Stimulated activated naive CD4-positive, alpha-beta T cell (primary cell): ENCODE results near the gene RBM19.

Experiments
- DNase-seq, 6 experiments: peaks; one replicate each; lab custom pipeline; 2025; lab: John Stamatoyannopoulos, UW

The RBM19 gene

GRCh38 chr12:113880326-113880725, 85.8 kb downstream of the RBM19 start:
- no peak for DNase-seq

- no peak for DNase-seq
Measured at GRCh38 chr12:113879658-113880057, 86.5 kb downstream of the RBM19 start.

GRCh38 chr12:113877607-113878006, 88.5 kb downstream of the RBM19 start:
- DNase-seq = no peak

GRCh38 chr12:113876160-113876559, 90.0 kb downstream of the RBM19 start:
- DNase-seq = no peak

- no peak for DNase-seq
Measured at GRCh38 chr12:113875691-113876090, 90.4 kb downstream of the RBM19 start.

- DNase-seq = no peak
Measured at GRCh38 chr12:113874999-113875561, 91.0 kb downstream of the RBM19 start.

GRCh38 chr12:113874326-113874725, 91.8 kb downstream of the RBM19 start:
- DNase-seq = no peak

GRCh38 chr12:113873740-113874139, 92.4 kb downstream of the RBM19 start:
- DNase-seq = no peak

- DNase-seq = no peak
Measured at GRCh38 chr12:113870890-113871289, 95.2 kb downstream of the RBM19 start.

- no peak for DNase-seq
Measured at GRCh38 chr12:113870035-113870434, 96.1 kb downstream of the RBM19 start.

- no peak for DNase-seq
Measured at GRCh38 chr12:113868365-113868764, 97.8 kb downstream of the RBM19 start.

GRCh38 chr12:113867258-113867657, 98.9 kb downstream of the RBM19 start:
- no peak for DNase-seq

GRCh38 chr12:113866496-113866895, 99.6 kb downstream of the RBM19 start:
- no peak for DNase-seq

GRCh38 chr12:113863455-113863845, 102.7 kb downstream of the RBM19 start:
- no peak for DNase-seq

- no peak for DNase-seq
Measured at GRCh38 chr12:113862590-113863454, 103.3 kb downstream of the RBM19 start.

- DNase-seq = no peak
Measured at GRCh38 chr12:113861708-113862312, 104.3 kb downstream of the RBM19 start.

- no peak for DNase-seq
Measured at GRCh38 chr12:113860950-113861349, 105.2 kb downstream of the RBM19 start.

- no peak for DNase-seq
Measured at GRCh38 chr12:113860059-113860820, 105.9 kb downstream of the RBM19 start.

GRCh38 chr12:113858841-113859386, 107.2 kb downstream of the RBM19 start:
- no peak for DNase-seq

GRCh38 chr12:113857371-113857770, 108.8 kb downstream of the RBM19 start:
- DNase-seq = no peak

GRCh38 chr12:113855998-113856397, 110.1 kb downstream of the RBM19 start:
- no peak for DNase-seq
